C4-2B (cell line): Measurements from ENCODE around the gene DPP8.

Source experiments
- H3K27ac ChIP-seq: fragments of 450-650 bp; 2 replicates; pipeline ENCODE4 v1.5.1; 2017
- CTCF ChIP-seq: fragments of 450-650 bp; conservative IDR thresholded peaks from 2 replicates; pipeline ENCODE4 v1.5.1; 2017; ENCODE audit warnings: mild to moderate bottlenecking
- ZFX ChIP-seq: fragments of 450-650 bp; IDR thresholded peaks from 2 replicates; pipeline ENCODE4 v1.6.1; 2017

Gene DPP8

GRCh38 chr15:65532738-65533051, 15.2 kb upstream of the DPP8 start:
- TF ChIP-seq ZFX (no peak), CTCF (no peak)
- H3K27ac ChIP-seq, result no peak overlapping the region; the same call in 1 of the 2 replicates

GRCh38 chr15:65530318-65531111, 13.0 kb upstream of the DPP8 start, which contains the start of gene HACD3:
Gene HACD3 (plus strand): TSS chr15:65530463. CDS start chr15:65530632, 169 bp downstream.
- peak within 1 kb of the TSS; percentile 95 for H3K27ac ChIP-seq
- TF ChIP-seq CTCF (no peak), ZFX (peak; percentile 98)

DNA sequence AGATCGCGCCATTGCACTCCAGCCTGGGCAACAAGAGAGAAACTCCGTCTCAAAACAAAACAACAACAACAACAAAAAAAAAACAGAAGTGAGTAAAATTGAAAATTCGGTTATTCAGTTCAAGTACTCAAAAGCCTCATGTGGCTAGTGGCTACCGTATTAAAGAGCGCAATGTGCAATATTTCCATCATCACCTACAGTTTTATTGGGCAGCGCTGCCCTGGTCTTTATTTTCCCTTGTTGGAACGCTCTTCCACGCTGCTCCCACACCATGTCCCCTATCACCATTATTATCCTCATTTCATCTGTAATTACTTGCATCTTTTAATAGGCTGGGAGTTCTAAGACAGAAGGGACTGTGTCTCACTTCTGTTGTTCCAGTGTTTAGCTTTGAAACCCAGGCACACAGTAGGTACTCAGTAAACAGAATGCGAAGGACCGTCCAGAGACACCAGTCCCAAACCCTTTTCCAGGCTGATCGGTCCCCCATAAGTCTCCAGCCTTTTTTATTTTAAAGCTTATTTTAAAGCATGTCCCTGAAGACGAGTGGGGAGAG, 12.4 kb upstream of the DPP8 start:
- H3K27ac ChIP-seq, result peak overlapping the region; percentile 95
- TF ChIP-seq CTCF (no peak; the same call in 1 of the 2 replicates), ZFX (no peak)

DNA sequence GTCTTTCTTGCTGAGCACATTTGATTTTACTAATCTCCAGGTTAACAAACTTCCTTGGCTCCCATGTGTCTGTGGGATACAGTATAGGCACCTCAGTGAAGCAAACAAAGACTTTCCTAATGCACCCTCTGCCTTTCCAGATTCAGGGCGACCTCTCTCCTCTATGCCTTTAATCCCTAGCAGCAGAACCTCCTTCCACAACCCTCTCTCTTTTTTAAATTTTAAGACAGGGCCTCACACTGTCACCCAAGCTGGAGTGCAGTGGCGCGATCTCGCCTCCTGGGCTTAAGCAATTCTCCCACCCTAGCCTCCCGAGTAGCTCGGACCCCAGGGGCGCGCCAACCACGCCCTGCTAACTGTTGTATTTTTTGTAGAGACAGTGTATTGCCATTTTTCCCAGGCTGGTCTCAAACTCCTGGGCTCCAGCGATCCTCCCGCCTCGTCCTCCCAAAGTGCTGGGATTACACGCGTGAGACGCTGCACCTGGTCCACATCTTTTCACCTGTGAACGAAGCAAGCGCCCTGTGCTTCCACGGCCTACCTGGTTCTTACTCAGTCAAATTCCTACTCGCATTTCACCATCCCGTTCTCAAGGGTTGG, 11.1 kb upstream of the DPP8 start:
- no peak overlapping the region for H3K27ac ChIP-seq
- TF ChIP-seq ZFX (no peak), CTCF (no peak)

DNA sequence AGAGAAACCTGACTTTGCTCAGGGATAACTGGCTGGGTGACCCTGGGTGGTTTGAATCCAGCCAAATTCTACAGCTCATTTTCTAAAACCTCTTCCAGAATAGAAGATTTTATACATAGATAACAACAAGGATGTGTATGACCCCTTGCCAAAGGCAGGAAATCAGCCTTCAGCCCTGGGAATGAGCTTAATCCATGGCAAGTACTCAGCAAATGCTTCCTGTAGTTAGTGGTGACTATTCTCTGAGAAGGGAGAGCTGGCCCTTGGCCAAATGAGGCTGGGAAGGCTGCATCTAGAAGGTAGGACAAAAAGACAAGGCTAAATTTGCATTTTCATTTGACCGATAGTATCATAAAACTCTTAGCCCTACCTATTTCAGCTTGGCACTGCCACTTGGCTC, 8.1 kb upstream of the DPP8 start:
- TF ChIP-seq ZFX (no peak), CTCF (no peak)
- H3K27ac ChIP-seq, result no peak overlapping the region; the same call in 1 of the 2 replicates

DNA sequence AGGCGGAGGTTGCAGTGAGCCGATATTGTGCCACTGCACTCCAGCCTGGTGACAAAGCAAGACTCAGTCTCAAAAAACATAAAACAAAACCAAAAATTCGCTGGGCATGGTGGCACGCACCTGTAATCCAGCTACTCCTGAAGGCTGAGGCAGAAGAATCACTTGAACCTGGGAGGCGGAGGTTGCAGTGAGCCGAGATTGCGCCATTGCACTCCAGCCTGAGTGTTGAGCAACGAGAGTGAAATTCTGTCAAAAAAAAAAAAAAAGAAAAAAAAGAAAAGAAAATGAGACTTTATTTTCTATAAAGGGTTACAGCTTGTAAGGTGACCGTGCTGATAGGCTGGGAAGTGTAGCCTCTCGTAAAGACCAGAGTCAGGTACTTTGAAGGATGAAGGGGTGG, 6.7 kb upstream of the DPP8 start:
- TF ChIP-seq ZFX, result no peak
- no peak for TF ChIP-seq CTCF
- H3K27ac ChIP-seq, result no peak overlapping the region

- no peak overlapping the region for H3K27ac ChIP-seq
- no peak for TF ChIP-seq ZFX
- no peak for TF ChIP-seq CTCF
Measured at GRCh38 chr15:65521350-65521749, 3.9 kb upstream of the DPP8 start.
